HEK293 (cell line): ENCODE measurements around the gene CHD5.

Experiments used
- CTCF ChIA-PET: fragments of 350-600 bp; formaldehyde crosslinking; extraction: SDS; loops from one replicate; lab custom pipeline; 2021; ENCODE audit warnings: antibody characterized with exemption; lab: Yijun Ruan, JAX
- POLR2A ChIA-PET: fragments of 300-600 bp; formaldehyde crosslinking; extraction: SDS; loops from one replicate; lab custom pipeline; 2020; ENCODE audit warnings: antibody characterized with exemption, inconsistent platforms; lab: Yijun Ruan, JAX
- H3K27ac ChIP-seq: fragments of 200-500 bp; sonication (Bioruptor generic); 2 replicates; pipeline ENCODE4 v1.5.1; 2014; ENCODE audit warnings: low read depth, low read length, control low read depth, inconsistent platforms; ENCODE audit errors: extremely low read depth
- H3K36me3 ChIP-seq, 2 experiments: fragments of 200-500 bp in 1 of 2; sonication (Bioruptor generic) in 1 of 2; 1 replicate in 1 of 2; 2 replicates in 1 of 2; pipeline ENCODE4 v1.5.1; 2014 to 2017; ENCODE audit warnings: inconsistent platforms in 2 of 2, low read length in 2 of 2; ENCODE audit not compliant: control insufficient read depth in 2 of 2, insufficient read depth in 1 of 2
- H3K4me1 ChIP-seq: fragments of 200-500 bp; sonication (Bioruptor generic); 2 replicates; pipeline ENCODE4 v1.5.1; 2014; ENCODE audit warnings: mild to moderate bottlenecking, low read length, inconsistent platforms; ENCODE audit not compliant: control insufficient read depth, insufficient read depth
- H3K4me3 ChIP-seq: 2 replicates; pipeline ENCODE4 v1.5.1; 2011; ENCODE audit warnings: low read depth, mild to moderate bottlenecking, control low read depth, low read length, moderate library complexity
- H3K9me3 ChIP-seq: fragments of 200-500 bp; sonication (Bioruptor generic); 2 replicates; pipeline ENCODE4 v1.5.1; 2014; ENCODE audit warnings: low read depth, low read length, inconsistent platforms; ENCODE audit not compliant: control insufficient read depth, insufficient read depth
- KLF17 ChIP-seq: fragments of 450-650 bp; formaldehyde crosslinking; IDR thresholded peaks from 2 replicates; pipeline ENCODE4 v1.5.1; 2016; ENCODE audit warnings: missing biosample characterization, missing genetic modification characterization
- RBAK ChIP-seq: fragments of 450-650 bp; formaldehyde crosslinking; IDR thresholded peaks from 2 replicates; pipeline ENCODE4 v1.5.1; 2016; ENCODE audit warnings: missing biosample characterization, missing genetic modification characterization
- ZBTB11 ChIP-seq: fragments of 450-650 bp; formaldehyde crosslinking; conservative IDR thresholded peaks from 2 replicates; pipeline ENCODE4 v1.5.1; 2016; ENCODE audit warnings: low read depth, missing biosample characterization, missing genetic modification characterization
- ZNF121 ChIP-seq: fragments of 450-650 bp; formaldehyde crosslinking; IDR thresholded peaks from 2 replicates; pipeline ENCODE4 v1.5.1; 2016; ENCODE audit warnings: missing biosample characterization, missing genetic modification characterization
- ZNF132 ChIP-seq: fragments of 450-650 bp; formaldehyde crosslinking; IDR thresholded peaks from 2 replicates; pipeline ENCODE4 v1.5.1; 2017; ENCODE audit warnings: missing biosample characterization, missing genetic modification characterization, borderline replicate concordance
- ZNF133 ChIP-seq: fragments of 450-650 bp; formaldehyde crosslinking; IDR thresholded peaks from 2 replicates; pipeline ENCODE4 v1.5.1; 2016; ENCODE audit warnings: missing biosample characterization, missing genetic modification characterization
- ZNF138 ChIP-seq: fragments of 450-650 bp; formaldehyde crosslinking; IDR thresholded peaks from 2 replicates; pipeline ENCODE4 v1.5.1; 2016; ENCODE audit warnings: missing biosample characterization, missing genetic modification characterization, borderline replicate concordance
- ZNF184 ChIP-seq: fragments of 450-650 bp; IDR thresholded peaks from 2 replicates; pipeline ENCODE4 v1.5.1; 2018; ENCODE audit warnings: missing biosample characterization, mild to moderate bottlenecking, missing genetic modification characterization
- ZNF202 ChIP-seq: fragments of 450-650 bp; formaldehyde crosslinking; IDR thresholded peaks from 2 replicates; pipeline ENCODE4 v1.5.1; 2016; ENCODE audit warnings: missing biosample characterization, missing genetic modification characterization, borderline replicate concordance
- ZNF266 ChIP-seq: fragments of 450-650 bp; formaldehyde crosslinking; IDR thresholded peaks from 2 replicates; pipeline ENCODE4 v1.5.1; 2016; ENCODE audit warnings: missing biosample characterization, missing genetic modification characterization, low read depth
- ZNF335 ChIP-seq: fragments of 450-650 bp; formaldehyde crosslinking; conservative IDR thresholded peaks from 2 replicates; pipeline ENCODE4 v1.5.1; 2016; ENCODE audit warnings: missing biosample characterization, missing genetic modification characterization
- ZNF560 ChIP-seq: fragments of 450-650 bp; formaldehyde crosslinking; IDR thresholded peaks from 2 replicates; pipeline ENCODE4 v1.5.1; 2017; ENCODE audit warnings: missing biosample characterization, missing genetic modification characterization, borderline replicate concordance
- ZNF623 ChIP-seq: fragments of 450-650 bp; formaldehyde crosslinking; IDR thresholded peaks from 2 replicates; pipeline ENCODE4 v1.5.1; 2016; ENCODE audit warnings: missing biosample characterization, missing genetic modification characterization
- ZNF626 ChIP-seq: fragments of 450-650 bp; sonication (Bioruptor Pico); formaldehyde crosslinking; IDR thresholded peaks from 2 replicates; pipeline ENCODE4 v1.5.1; 2018; ENCODE audit warnings: missing biosample characterization, missing genetic modification characterization, inconsistent platforms
- ZNF660 ChIP-seq: fragments of 450-650 bp; IDR thresholded peaks from 2 replicates; pipeline ENCODE4 v1.5.1; 2018; ENCODE audit warnings: missing biosample characterization, mild to moderate bottlenecking, missing genetic modification characterization
- ZNF768 ChIP-seq: fragments of 450-650 bp; formaldehyde crosslinking; IDR thresholded peaks from 2 replicates; pipeline ENCODE4 v1.5.1; 2018; ENCODE audit warnings: missing biosample characterization, mild to moderate bottlenecking, missing genetic modification characterization
- ZNF791 ChIP-seq: fragments of 450-650 bp; formaldehyde crosslinking; IDR thresholded peaks from 2 replicates; pipeline ENCODE4 v1.5.1; 2016; ENCODE audit warnings: missing biosample characterization, missing genetic modification characterization
- TF ChIP-seq, protein P1 (sequence below): fragments of 450-650 bp; formaldehyde crosslinking; IDR thresholded peaks from 2 replicates; pipeline ENCODE4 v1.5.1; 2016; ENCODE audit warnings: missing biosample characterization, missing genetic modification characterization, low read depth

The CHD5 gene

GRCh38 chr1:6054596-6054995 is 125.5 kb downstream of the CHD5 start:
- H3K9me3 ChIP-seq = no peaks in the 10 kb centered on the region
- no peak overlapping the region for H3K4me3 ChIP-seq
- ChIA-PET POLR2A (no interaction called here), CTCF (interaction anchor here (1.8 kb wide), 1 partner anchor 12 kb away, joined by 8 read pairs; no protein-coding TSS in a partner anchor)
- no peak overlapping the region for H3K27ac ChIP-seq
- H3K4me1 ChIP-seq = no peaks in the 10 kb centered on the region
- H3K36me3 ChIP-seq = no peaks in the 10 kb centered on the region
- TF ChIP-seq ZNF660 (tag by site-specific recombination) (no peak), ZNF335 (tag by site-specific recombination) (no peak), ZBTB11 (no peak), RBAK (tag by site-specific recombination) (no peak), ZNF202 (no peak), ZNF623 (tag by site-specific recombination) (no peak), ZNF138 (tag by site-specific recombination) (no peak), ZNF133 (tag by site-specific recombination) (no peak), ZNF791 (tag by site-specific recombination) (no peak)
- TF ChIP-seq, protein P1, sequence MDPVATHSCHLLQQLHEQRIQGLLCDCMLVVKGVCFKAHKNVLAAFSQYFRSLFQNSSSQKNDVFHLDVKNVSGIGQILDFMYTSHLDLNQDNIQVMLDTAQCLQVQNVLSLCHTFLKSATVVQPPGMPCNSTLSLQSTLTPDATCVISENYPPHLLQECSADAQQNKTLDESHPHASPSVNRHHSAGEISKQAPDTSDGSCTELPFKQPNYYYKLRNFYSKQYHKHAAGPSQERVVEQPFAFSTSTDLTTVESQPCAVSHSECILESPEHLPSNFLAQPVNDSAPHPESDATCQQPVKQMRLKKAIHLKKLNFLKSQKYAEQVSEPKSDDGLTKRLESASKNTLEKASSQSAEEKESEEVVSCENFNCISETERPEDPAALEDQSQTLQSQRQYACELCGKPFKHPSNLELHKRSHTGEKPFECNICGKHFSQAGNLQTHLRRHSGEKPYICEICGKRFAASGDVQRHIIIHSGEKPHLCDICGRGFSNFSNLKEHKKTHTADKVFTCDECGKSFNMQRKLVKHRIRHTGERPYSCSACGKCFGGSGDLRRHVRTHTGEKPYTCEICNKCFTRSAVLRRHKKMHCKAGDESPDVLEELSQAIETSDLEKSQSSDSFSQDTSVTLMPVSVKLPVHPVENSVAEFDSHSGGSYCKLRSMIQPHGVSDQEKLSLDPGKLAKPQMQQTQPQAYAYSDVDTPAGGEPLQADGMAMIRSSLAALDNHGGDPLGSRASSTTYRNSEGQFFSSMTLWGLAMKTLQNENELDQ (tag by site-specific recombination) = no peak

DNA sequence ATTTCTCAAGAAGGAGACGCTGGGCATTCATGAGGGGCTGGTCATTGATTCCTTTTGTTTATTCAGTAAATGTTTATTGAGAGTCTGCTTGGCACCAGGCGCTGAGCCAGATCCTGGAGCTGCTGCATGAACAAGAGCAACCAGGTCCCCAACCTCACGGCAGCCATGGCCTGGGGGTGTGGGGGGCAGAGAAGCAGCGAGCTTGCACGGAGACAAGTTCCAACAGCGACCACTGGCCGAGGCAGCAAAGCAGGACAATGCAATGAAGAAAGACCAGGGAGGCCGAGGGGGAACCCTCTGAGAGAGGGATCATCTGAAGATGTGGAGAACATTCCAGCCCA is 126.9 kb downstream of the CHD5 start:
- TF ChIP-seq ZNF132 (tag by site-specific recombination) = no peak
- no peak for TF ChIP-seq ZNF266 (tag by site-specific recombination)
- no peak for TF ChIP-seq ZNF560 (tag by site-specific recombination)
- TF ChIP-seq ZNF121 (tag by site-specific recombination) = no peak
- no peak for TF ChIP-seq ZNF626 (tag by site-specific recombination)
- TF ChIP-seq ZNF768 (tag by site-specific recombination) = no peak
- no peak for TF ChIP-seq KLF17 (tag by site-specific recombination)
- TF ChIP-seq ZNF184 (tag by site-specific recombination) = no peak
- ChIA-PET POLR2A (no interaction called here), CTCF (interaction anchor here (0.6 to 2.9 kb wide), 17 partner anchors 11 to 384 kb away, joined by 3 to 12 read pairs (median 5); partner anchors contain the start of gene HES3)
- Histone ChIP-seq H3K4me3 (no peak overlapping the region), H3K27ac (no peak overlapping the region), H3K9me3 (no peaks in the 10 kb centered on the region), H3K36me3 (no peaks in the 10 kb centered on the region), H3K4me1 (no peaks in the 10 kb centered on the region)
